Activated CD8-positive, alpha-beta memory T cell treated with anti-CD3 and anti-CD28 coated beads, Interleukin-2, amount 50 U/mL, for 1 hour (primary cell): Measurements from ENCODE around the gene TRPC1.
"Not testable (repeated sequence)": the region's sequence is repeated elsewhere in the genome, so short reads cannot be mapped to it uniquely, and the experiment has no call there.

ENCODE experiments used
- DNase-seq: peaks from one replicate; pipeline ENCODE4 v3.0.0-alpha.2; 2020; ENCODE audit errors: extremely low read depth

Gene TRPC1

GRCh38 chr3:142723968-142724681 lies at the start of gene TRPC1:
TSS of gene TRPC1 (plus strand) at chr3:142724034. CDS start at chr3:142724560, 526 bp downstream.
- DNase-seq = peak; percentile 58

- no peak for DNase-seq
These were observed 47.7 kb upstream of the TRPC1 start for GRCh38 chr3:142676151-142676550.

GRCh38 chr3:142680710-142681109 lies 43.1 kb upstream of the TRPC1 start:
- no peak for DNase-seq

- DNase-seq = no peak
These were observed 33.2 kb upstream of the TRPC1 start for GRCh38 chr3:142690613-142691012.

- no peak for DNase-seq
These were observed 32.3 kb upstream of the TRPC1 start for GRCh38 chr3:142691527-142691926.

- DNase-seq = no peak
These were observed 30.5 kb upstream of the TRPC1 start for GRCh38 chr3:142693136-142693853.

GRCh38 chr3:142694225-142694624 lies 29.6 kb upstream of the TRPC1 start:
- no peak for DNase-seq

GRCh38 chr3:142705198-142705597 lies 18.6 kb upstream of the TRPC1 start:
- no peak for DNase-seq

DNA sequence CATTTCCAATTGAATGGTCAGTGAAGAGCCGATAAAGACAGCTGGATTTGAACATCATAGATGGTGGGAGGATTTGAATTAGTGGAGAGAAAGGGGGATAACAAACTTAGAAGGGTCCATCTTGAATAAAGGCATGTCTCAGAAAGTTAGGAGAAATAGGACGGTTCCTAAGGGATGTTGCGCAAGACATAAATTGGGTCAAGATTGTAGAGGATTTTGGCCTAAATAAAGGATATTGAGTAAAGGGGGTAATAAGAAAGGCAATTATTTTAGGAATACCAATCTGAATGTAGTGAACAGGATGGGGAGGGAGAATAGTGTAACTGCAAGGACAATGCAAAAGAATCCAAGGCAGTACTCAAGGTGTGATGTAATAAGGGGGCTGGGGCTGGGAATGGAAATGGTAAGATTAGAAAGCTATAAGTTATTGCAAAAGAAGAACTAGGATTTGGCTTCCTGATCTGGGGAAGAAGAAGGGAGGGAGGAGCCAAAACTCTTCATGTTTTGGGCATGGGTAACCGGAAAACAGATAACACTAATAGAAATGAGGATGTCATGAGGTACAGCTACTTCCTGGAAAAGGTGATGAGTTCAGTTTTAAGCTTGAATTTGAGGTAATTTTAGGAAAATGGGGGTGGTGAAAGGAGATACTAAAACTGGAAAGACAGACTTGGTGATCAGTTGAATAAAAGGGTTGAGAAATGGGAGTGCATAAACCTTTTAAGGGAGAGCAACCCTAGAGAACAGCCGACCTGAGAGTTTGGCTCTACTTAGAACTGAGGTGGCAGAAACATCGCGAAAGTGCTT lies 17.3 kb upstream of the TRPC1 start:
- DNase-seq = no peak

- no peak for DNase-seq
These were observed 14.6 kb upstream of the TRPC1 start for GRCh38 chr3:142709207-142709606.

DNA sequence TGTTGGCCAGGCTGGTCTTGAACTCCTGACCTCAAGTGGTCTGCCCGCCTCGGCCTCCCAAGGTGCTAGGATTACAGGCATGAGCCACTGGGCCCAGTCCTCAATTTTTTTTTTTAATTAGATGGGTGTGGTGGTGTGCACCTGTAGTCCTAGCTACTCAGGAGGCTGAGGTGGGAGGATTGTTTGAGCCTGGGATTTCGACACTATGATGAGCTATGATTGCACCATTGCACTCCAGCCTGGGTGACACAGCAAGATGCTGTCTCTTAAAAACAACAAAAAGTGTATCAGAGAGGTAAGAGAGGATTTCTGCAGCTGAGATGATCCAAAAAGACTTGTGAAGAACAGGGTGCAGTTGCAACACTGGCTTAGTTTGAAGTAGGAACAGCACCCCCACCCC lies 9.0 kb upstream of the TRPC1 start:
- not testable (repeated sequence) for DNase-seq

DNA sequence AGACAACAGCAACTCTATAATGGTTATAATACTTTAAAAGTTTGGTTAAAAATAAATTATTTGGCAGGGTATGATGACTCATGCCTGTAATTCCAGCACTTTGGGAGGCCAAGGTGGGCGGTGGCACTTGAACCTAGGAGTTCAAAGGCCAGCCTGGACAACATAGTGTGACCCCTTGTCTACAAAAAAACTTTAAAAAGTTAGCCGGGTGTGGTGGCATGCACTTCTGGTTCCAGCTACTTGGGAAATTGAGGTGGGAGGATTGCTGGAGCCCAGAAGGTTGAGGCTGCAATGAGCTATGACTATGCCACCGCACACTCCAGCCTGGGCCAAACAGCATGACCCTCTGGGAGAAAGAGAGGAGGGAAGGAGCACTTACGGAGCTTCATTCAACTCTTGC lies 7.7 kb upstream of the TRPC1 start:
- no peak for DNase-seq

DNA sequence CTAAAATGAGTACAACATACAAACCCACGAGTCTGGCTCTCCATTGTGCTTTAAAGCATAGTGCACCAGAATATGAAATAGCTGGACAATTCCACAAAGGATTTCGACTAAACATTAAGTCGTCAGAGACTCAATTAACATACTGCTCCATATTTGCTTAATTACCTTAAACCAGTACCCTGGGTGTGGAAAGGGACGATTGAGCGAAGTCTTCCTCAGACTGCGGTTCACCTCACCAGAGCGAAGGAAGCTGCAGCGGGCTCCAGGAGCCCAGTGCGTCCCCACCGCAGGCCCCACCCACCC lies 218 bp upstream of the TRPC1 start:
- DNase-seq = no peak

- DNase-seq = no peak
These were observed 985 bp downstream of the TRPC1 start for GRCh38 chr3:142724682-142725356.

GRCh38 chr3:142725357-142725739 lies 1.5 kb downstream of the TRPC1 start:
- DNase-seq = no peak

GRCh38 chr3:142726017-142726416 lies 2.2 kb downstream of the TRPC1 start:
- DNase-seq = no peak

DNA sequence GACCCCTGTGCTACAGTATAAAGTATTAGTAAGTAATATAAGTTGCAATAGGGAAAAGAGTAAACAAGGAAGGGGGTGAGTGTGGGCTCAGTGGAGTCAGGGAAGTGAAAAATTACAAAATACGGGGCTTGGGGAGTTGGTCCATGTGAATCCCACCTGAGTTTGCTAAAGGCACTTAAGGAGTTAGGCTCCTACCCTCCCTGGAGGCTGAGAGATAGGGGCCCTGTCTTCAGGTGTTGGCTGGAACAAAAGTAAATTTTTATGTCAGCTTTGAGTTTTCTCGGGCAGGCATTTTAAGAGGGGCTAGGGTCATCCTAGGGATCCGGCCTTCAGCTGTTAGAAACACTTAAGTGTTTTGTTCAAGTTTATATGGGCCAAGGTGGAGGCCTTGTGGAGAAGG lies 8.2 kb downstream of the TRPC1 start:
- no peak for DNase-seq

- DNase-seq = no peak
These were observed 11.0 kb downstream of the TRPC1 start for GRCh38 chr3:142734834-142735233.

DNA sequence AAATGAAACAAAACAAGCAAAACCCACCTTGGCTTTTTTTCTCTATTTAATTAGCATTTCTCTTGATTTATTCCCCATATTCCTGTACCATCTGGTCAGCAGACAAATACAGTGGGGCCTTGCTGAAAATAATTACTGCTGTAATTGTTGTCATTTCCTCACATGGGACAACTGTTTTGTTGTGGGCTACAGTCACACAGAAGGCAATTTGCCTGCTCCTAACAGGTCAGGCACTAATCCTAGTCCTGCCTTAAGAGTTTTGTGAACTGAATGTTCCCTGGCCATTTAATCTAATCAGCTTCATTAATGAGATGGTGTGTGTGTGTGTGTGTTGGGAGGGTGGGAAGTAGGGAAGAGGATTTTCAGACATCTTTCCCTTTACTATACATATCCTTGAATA lies 11.6 kb downstream of the TRPC1 start:
- no peak for DNase-seq

- DNase-seq = no peak
These were observed 14.6 kb downstream of the TRPC1 start for GRCh38 chr3:142738396-142738795.

- DNase-seq = no peak
These were observed 22.8 kb downstream of the TRPC1 start for GRCh38 chr3:142746646-142747045.

DNA sequence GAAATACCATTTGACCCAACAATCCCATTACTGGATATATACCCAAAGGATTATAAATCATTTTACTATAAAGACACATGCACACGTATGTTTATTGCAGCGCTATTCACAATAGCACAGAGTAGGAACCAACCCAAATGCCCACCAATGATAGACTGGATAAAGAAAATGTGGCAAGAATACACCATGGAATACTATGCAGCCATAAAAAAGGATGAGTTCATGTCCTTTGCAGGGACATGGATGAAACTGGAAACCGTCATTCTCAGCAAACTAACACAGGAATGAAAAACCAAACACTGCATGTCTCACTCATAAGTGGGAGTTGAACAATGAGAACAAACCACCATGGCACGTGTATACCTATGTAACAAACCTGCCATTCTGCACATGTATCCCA lies 26.7 kb downstream of the TRPC1 start:
- not testable (repeated sequence) for DNase-seq
